Activated T-cell treated with anti-CD3 and anti-CD28 coated beads for 48 hours (primary cell): ENCODE results near the gene MTNR1A.
A peak's percentile ranks its signal among the peaks of the same experiment; 100 is the strongest.

ENCODE experiments used
- DNase-seq: peaks from one replicate; pipeline ENCODE4 v3.0.0-alpha.2; 2020; ENCODE audit warnings: low read depth

The MTNR1A gene

DNA sequence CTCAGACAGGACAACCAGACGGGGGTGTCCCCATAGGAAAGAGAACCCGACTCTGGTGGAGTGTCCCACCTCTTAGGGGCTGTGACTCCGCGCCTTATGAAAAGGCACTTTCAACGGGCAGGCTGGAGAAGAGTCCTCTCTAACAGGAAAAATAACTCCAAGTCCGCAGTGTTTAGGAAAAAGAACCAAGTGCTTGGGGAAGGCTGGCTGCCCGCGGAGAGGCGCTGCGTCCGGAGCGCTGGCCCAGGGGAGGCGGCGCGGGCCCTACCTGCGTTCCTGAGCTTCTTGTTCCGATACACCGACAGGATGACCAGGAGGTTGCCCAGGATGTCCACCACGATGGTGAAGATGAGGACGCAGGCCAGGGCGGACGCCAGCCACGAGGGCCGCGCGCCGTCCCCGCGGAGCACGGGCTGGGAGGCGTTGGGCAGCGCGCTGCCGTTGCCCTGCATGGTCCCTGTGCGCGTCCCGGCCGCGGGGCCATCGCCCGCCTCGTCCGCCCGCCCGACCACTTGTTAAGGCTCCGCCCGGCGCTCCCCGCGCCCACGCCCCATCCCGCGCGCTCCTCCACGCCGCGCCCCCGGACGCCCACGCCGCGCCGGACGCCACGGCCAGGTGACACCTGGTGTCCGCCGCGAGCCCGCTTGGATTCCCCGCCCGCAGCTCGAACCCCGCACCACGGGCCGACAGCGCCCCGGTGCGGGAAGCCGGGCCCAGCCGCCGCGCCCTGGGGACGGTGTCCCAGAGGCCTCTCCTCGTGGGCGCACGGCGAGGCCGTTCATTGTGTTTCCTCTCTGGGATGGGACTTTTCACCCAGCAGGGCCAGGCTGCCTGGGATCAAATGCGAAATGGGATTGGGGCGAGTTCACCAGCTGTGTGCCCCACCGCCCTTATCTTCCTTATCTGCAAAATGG is at the start of gene MTNR1A:
Gene MTNR1A, minus strand, starts transcription at position 654 of the 914 bp plus-strand sequence. Its CDS starts 202 bp downstream, at position 452.
- DNase-seq, result no peak

GRCh38 chr4:186604124-186604807 is 48.9 kb upstream of the MTNR1A start:
- DNase-seq, result no peak

GRCh38 chr4:186602978-186603377 is 47.6 kb upstream of the MTNR1A start:
- DNase-seq, result no peak

DNA sequence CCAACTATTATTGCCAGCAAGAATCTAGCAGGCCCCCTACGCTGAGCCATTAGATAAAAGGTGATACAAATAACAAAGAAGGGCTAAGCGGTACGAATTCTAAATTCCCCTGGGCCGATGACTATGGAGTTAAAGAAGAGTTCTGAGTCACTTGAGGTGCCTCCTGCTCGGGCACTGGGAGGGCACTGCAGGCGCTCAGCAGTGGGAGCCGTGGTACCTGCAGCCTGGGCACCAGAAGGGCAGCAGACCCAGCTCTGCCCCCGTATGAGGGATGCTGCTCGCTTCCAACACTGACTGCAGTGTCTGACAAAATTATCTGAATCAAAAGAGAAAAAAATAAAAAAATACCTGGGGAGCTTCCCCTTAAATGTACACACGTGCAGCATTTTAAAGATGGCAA is 44.1 kb upstream of the MTNR1A start:
- no peak for DNase-seq

GRCh38 chr4:186598686-186599085 is 43.3 kb upstream of the MTNR1A start:
- DNase-seq, result no peak

DNA sequence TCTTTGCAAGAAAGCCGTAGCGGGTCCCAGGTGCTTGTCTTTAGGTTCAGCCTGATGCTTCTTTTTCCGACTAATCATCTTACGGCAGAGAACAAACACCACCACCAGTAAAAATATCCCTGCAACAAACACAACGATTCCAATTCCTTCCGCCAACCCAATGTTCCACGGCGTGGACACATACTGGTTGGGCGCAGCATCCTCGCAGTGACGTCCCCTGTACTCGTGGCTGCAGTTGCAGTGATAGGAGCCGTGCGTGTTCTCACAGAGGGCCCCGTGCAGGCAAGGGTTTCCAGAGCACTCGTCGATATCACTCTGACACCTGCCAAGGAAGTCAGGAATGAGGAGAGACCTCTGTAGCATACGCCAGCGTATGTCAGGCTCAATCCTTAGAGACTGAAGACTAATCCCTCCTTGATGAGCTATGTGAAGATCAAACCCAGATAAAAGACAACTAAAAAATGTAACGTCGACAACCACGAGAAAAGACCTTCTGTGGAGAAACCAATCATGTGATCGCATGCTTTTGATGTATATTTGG is 41.6 kb upstream of the MTNR1A start:
- no peak for DNase-seq

DNA sequence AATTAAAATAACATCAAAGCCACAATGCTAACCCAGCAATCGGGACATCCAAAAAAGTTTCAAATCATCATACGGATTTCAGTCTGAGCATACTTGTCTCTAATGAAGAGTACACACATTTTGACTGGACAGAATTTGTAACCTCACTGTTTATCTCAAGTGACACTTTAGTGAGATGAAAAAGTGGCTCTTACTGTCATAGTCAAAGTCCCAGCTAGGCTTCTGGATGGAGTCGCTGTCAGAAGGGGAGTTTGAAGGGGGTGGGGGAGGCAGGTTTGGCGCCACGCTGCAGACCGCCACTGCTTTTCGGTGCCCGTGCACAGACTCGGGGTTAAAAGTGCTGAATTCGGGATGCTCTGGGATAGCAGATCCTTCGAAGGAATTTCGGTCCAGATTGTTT is 41.0 kb upstream of the MTNR1A start:
- DNase-seq, result no peak

DNA sequence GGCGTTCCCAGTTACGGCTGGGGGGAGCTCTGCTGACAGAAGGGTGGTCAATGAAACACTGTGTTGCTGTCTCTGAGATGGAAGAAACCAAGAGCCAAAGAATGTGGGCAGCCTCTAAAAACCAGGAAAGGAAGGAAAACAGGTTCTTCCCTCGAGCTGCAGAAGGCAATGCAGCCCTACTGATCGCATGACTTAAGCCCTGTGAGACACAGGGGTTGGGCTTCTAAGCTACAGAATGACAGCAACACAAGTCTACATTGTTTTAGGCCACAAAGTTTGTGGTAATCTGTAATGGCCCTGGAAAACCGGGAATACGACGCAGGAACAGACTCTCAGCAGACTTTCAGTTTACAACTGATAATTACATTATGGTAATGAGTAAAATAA is 38.2 kb upstream of the MTNR1A start:
- no peak for DNase-seq

DNA sequence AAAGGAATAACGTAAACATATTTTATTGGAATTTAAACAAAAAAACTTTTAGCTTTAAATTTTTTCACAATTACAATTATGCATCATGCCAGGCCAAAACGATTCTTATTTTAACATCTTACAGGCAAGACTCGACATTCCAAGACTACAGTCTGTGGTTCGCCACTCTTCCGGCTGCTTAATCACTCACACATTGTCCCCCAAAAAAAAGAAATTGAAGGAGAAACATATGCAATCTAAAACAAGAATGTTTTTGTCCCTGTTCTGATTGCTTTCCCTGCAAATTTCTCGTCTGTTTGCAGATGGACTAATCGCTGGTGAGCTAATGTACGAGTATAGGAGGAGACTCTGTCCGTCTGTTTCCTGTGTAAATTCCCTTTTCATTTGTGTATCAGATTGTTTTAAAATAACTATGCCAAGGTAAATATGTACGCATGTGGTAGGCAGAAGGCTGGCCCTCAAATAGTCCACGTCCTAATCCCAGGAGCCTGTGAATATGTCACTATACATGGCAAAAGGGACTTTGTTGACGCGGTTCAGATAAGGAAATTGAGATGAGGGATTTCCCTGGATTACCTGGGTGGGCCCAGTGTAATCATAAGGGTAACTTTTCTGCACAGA is 37.7 kb upstream of the MTNR1A start:
- DNase-seq, result no peak

GRCh38 chr4:186592445-186592844 is 37.1 kb upstream of the MTNR1A start:
- no peak for DNase-seq

- DNase-seq, result no peak
Measured at GRCh38 chr4:186591651-186592050, 36.3 kb upstream of the MTNR1A start.

DNA sequence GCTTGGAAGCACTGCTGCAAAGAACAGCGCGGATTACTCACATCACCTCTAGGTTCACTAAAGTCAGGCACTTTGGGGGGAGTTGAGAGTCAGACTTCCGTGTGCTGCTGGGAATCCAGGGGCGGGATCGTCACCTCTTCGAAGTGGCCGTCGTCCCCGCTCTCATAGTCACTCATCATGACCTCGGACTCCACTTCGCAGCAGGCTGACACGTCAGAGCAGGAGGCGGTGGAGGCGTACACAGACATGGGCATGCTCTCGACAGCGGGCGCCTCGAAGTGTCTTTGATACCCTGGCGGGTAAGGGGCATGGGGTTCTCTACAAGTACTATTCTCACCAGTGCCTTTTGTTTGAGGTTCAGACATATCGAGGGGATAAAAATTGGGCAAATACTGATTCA is 33.1 kb upstream of the MTNR1A start:
- no peak for DNase-seq

- peak; percentile 45 for DNase-seq
Measured at GRCh38 chr4:186587416-186588018, 32.1 kb upstream of the MTNR1A start.

GRCh38 chr4:186586205-186586604 is 30.8 kb upstream of the MTNR1A start:
- no peak for DNase-seq

GRCh38 chr4:186584912-186585311 is 29.5 kb upstream of the MTNR1A start:
- DNase-seq, result no peak

GRCh38 chr4:186581421-186581820 is 26.1 kb upstream of the MTNR1A start:
- no peak for DNase-seq

GRCh38 chr4:186580669-186581068 is 25.3 kb upstream of the MTNR1A start:
- no peak for DNase-seq

- no peak for DNase-seq
Measured at GRCh38 chr4:186570193-186570996, 15.0 kb upstream of the MTNR1A start.

DNA sequence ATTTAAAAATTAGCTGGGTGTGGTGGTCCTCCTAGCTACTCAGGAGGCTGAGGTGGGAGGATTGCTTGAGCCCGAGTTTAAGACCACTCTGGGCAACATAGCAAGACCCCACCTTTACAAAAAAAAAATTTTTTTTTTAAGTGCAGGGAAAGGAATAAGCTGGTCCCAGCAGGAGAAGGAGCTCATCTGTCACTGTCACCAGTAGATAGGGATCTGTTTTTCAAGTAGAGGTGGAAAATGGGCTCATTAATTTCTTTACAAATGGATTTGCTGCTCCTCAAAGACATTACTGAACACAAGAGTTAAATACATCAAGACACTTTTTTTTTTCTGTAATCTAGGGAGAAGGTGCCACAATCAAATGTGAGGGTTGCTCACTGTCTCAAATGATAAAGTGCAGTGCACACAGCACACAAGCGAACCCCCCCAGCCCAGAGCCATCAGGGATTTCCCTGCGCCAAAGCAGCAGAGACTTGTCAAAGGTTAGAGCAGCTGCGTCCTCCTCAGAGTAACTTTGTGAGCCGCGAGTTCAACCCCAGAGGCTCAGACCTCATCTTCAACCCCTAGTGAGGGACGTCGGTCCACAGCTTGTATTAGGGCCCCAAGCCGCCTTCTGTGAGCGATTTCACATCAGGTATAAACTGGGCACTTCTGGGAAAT is 14.3 kb upstream of the MTNR1A start:
- no peak for DNase-seq

DNA sequence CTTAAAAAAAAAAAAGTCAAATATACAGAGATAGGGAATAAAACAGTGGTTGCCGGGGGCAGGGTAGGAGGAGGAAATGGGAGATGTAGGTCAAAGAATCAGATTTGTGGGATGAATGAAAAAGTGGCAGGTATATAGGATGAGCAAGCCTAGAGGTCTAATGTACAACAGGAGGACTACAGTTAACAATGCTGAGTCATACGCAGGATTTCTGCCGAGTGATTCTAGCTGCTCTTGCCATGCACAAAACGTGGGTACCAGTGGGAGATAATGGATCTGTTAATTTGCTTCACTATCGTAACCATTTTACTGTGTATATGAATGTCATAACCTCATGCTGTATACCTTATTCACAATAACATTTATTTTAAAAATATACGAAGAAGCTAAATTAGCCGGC is 10.7 kb upstream of the MTNR1A start:
- DNase-seq, result no peak

DNA sequence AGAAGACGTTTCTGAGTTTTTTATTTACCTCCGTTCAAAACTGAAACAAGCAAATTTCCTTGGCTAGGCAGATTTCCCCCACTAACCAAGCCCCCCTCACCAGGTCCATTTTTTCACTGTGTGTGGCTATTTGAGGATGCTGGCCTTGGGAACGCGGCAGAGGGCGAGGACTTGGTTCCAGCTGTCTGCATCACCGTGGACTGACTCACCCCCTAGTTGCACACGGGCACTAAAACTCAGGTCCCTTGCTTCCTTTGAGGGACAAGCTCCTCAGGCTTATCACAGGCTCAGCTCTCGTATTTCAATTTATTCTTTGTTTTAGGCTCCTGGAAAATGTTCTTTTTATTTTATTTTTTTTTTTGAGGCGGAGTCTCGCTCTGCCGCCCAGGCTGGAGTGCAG is 8.4 kb upstream of the MTNR1A start:
- no peak for DNase-seq
